K562 (cell line): Measurements from ENCODE around the gene C2orf72. TPM values are rescaled to one million over a fixed set of nuclear protein-coding genes. Genes with fewer than 3 reads are reported as not detected.

ENCODE experiments used
- ATAC-seq: fragments of 200-7000 bp; cut with Tn5 transposase; 3 replicates; pipeline ENCODE4 v1.9.1; 2020; ENCODE audit warnings: moderate library complexity
- BruUV-seq: library from RNA; stranded (reverse); fragments of 400-500 nt; replicated peaks from 2 replicates; lab custom pipeline; 2021; lab: Mats Ljungman, UMichigan
- CTCF ChIA-PET: fragments of 300-600 bp; formaldehyde crosslinking; extraction: SDS; loops from one replicate; lab custom pipeline; 2021; ENCODE audit warnings: low intra/inter-chr PET ratio; lab: Yijun Ruan, JAX
- POLR2A ChIA-PET: fragments of 300-600, 350-650 bp; sonication (Branson Sonifier 250); formaldehyde crosslinking; extraction: SDS; loops from one replicate; lab custom pipeline; 2021; ENCODE audit warnings: antibody characterized with exemption, inconsistent platforms; lab: Yijun Ruan, JAX
- DNase-seq, 4 experiments: peaks; one replicate each; pipeline versions ENCODE4 v3.0.0 to v3.0.0-alpha.2; 2011 to 2018; ENCODE audit warnings: low spot score in 3 of 4, mixed read lengths in 3 of 4; ENCODE audit errors: extremely low read depth in 1 of 4
- FAIRE-seq: peaks from 2 replicates; lab custom pipeline; 2011; peaks lifted over from hg19 to GRCh38; lab: Jason Lieb, UNC
- H2AFZ ChIP-seq: 2 replicates; pipeline ENCODE4 v1.6.0; 2011; ENCODE audit warnings: low read depth, low read length, control low read depth, inconsistent platforms
- H3K27ac ChIP-seq: fragments of 200-600 bp; 3 replicates; pipeline ENCODE4 v1.8.0; 2011; ENCODE audit warnings: low read depth, mild to moderate bottlenecking, control low read depth, inconsistent platforms, low read length, moderate library complexity, mixed read lengths; ENCODE audit errors: extremely low read depth
- H3K27me3 ChIP-seq, 2 experiments: fragments of 300-600 bp in 1 of 2; 2 replicates in 1 of 2; 3 replicates in 1 of 2; pipeline versions ENCODE4 v1.6.0 to v1.8.0; 2011; ENCODE audit warnings: inconsistent platforms in 2 of 2, low read length in 2 of 2, mild to moderate bottlenecking in 1 of 2, mixed read lengths in 1 of 2, moderate library complexity in 1 of 2; ENCODE audit not compliant: control insufficient read depth in 2 of 2, insufficient read depth in 2 of 2
- H3K36me3 ChIP-seq: fragments of 300-600 bp; 3 replicates; pipeline ENCODE4 v1.8.0; 2011; ENCODE audit warnings: mild to moderate bottlenecking, low read length, inconsistent platforms; ENCODE audit not compliant: control insufficient read depth, insufficient read depth
- H3K4me1 ChIP-seq, 2 experiments: fragments of 200-600 bp in 1 of 2; replicated peaks in 1 of 2; 2 replicates in 1 of 2; 3 replicates in 1 of 2; pipeline versions ENCODE4 v1.5.1 to v1.8.0; 2011; ENCODE audit warnings: inconsistent platforms in 2 of 2, low read length in 2 of 2, mild to moderate bottlenecking in 1 of 2, mixed read lengths in 1 of 2, moderate library complexity in 1 of 2; ENCODE audit not compliant: control insufficient read depth in 2 of 2, insufficient read depth in 2 of 2
- H3K4me2 ChIP-seq: 2 replicates; pipeline ENCODE4 v1.6.1; 2011; ENCODE audit warnings: low read length, control low read depth, inconsistent platforms, mixed read lengths; ENCODE audit not compliant: insufficient read depth
- H3K4me3 ChIP-seq: fragments of 200-600 bp; sonication (generic), shearing (Covaris generic); 2 replicates; pipeline ENCODE4 v1.5.1; 2016; ENCODE audit warnings: control low read depth, inconsistent platforms
- H3K79me2 ChIP-seq: fragments of 200-600 bp; 3 replicates; pipeline ENCODE4 v1.8.0; 2011; ENCODE audit warnings: low read length, inconsistent platforms; ENCODE audit not compliant: control insufficient read depth, insufficient read depth
- H3K9ac ChIP-seq, 2 experiments: 2 replicates each; pipeline versions ENCODE4 v1.6.0 to v1.6.1; 2011; ENCODE audit warnings: low read depth in 2 of 2, low read length in 2 of 2, control low read depth in 1 of 2, inconsistent platforms in 1 of 2, mild to moderate bottlenecking in 1 of 2, mixed read lengths in 1 of 2; ENCODE audit not compliant: insufficient read depth in 1 of 2
- H3K9me1 ChIP-seq: one replicate; pipeline ENCODE4 v1.6.0; 2011; ENCODE audit warnings: inconsistent platforms, mild to moderate bottlenecking, low read length, moderate library complexity; ENCODE audit not compliant: control insufficient read depth, insufficient read depth
- H3K9me3 ChIP-seq: replicated peaks from 2 replicates; pipeline ENCODE4 v1.5.1; 2011; ENCODE audit warnings: low read depth, low read length, inconsistent platforms; ENCODE audit not compliant: control insufficient read depth, insufficient read depth
- H4K20me1 ChIP-seq: replicated peaks from 2 replicates; pipeline ENCODE4 v1.6.1; 2011; ENCODE audit warnings: low read length, inconsistent platforms, mixed read lengths; ENCODE audit not compliant: control insufficient read depth, insufficient read depth
- ADNP ChIP-seq: fragments of 200-800 bp; sonication (Bioruptor generic); IDR thresholded peaks from 2 replicates; pipeline ENCODE4 v1.6.1; 2016; ENCODE audit warnings: missing genetic modification characterization, missing compliant biosample characterization
- AFF1 ChIP-seq, 2 experiments: fragments of 450-650 bp; IDR thresholded peaks; 2 replicates each; pipeline ENCODE4 v1.6.1; 2018; ENCODE audit warnings: mild to moderate bottlenecking in 2 of 2, low read depth in 1 of 2; ENCODE audit not compliant: partially characterized antibody in 2 of 2
- CBX2 ChIP-seq: fragments of 200-600 bp; sonication (generic); IDR thresholded peaks from one replicate; pipeline ENCODE4 v1.6.1; 2012; ENCODE audit warnings: mild to moderate bottlenecking, low read length, inconsistent platforms; ENCODE audit not compliant: insufficient read depth, poor library complexity, severe bottlenecking
- CEBPZ ChIP-seq: fragments of 150-350 bp; IDR thresholded peaks from 2 replicates; pipeline ENCODE4 v1.6.1; 2014; ENCODE audit warnings: low read depth, mild to moderate bottlenecking, low read length, borderline replicate concordance
- LCOR ChIP-seq: sonication (generic); formaldehyde crosslinking; IDR thresholded peaks from 2 replicates; pipeline ENCODE4 v1.8.0; 2022; ENCODE audit warnings: mild to moderate bottlenecking, missing genetic modification reagents
- RBM34 ChIP-seq: fragments of 200-400 bp; formaldehyde crosslinking; IDR thresholded peaks from 2 replicates; pipeline ENCODE4 v1.6.1; 2018; ENCODE audit warnings: low read length, borderline replicate concordance; ENCODE audit not compliant: insufficient read depth
- SAP30 ChIP-seq: fragments of 200-600 bp; sonication (generic); IDR thresholded peaks from 2 replicates; pipeline ENCODE4 v1.6.1; 2012; ENCODE audit warnings: borderline replicate concordance, low read depth, mild to moderate bottlenecking, moderate library complexity, low read length, control low read depth, inconsistent platforms; ENCODE audit not compliant: insufficient read depth, poor library complexity, severe bottlenecking
- SNAPC5 ChIP-seq: fragments of 250-450 bp; sonication (Bioruptor Pico); IDR thresholded peaks from 2 replicates; pipeline ENCODE4 v1.8.0; 2021; ENCODE audit warnings: moderate library complexity, mild to moderate bottlenecking, inconsistent platforms
- SP1 ChIP-seq: sonication (generic); formaldehyde crosslinking; IDR thresholded peaks from 2 replicates; pipeline ENCODE4 v1.8.1; 2022; ENCODE audit warnings: mild to moderate bottlenecking, missing genetic modification reagents
- TRIM24 ChIP-seq, 2 experiments: fragments of 450-650 bp; IDR thresholded peaks; 2 replicates each; pipeline ENCODE4 v1.6.1; 2016
- ZNF445 ChIP-seq: fragments of 250-450 bp; sonication (Bioruptor Pico); IDR thresholded peaks from 2 replicates; pipeline ENCODE4 v1.4.0; 2020; ENCODE audit warnings: low read depth, mild to moderate bottlenecking, moderate library complexity
- WGBS: fragments of 100-300 bp; shearing (Covaris generic); methylation state at CpG from one replicate; pipeline ENCODE4 v1.1.6; 2016; ENCODE audit warnings: low coverage, mixed read lengths; ENCODE audit not compliant: insufficient coverage; ENCODE audit errors: missing lambda C conversion rate; 5-methylcytosine and 5-hydroxymethylcytosine counted together
- in situ Hi-C: fragments of 300-500 bp; cut with MboI; formaldehyde crosslinking; loops from 4 replicates; pipeline ENCODE4 v1.15.0; 2018; ENCODE audit warnings: inconsistent platforms, mixed read lengths
- intact Hi-C: fragments of 100-400 bp; cut with micrococcal nuclease; formaldehyde crosslinking; loops from 2 replicates; pipeline ENCODE4 v1.14.2; 2022
- polyA plus RNA-seq, 8 experiments: library from polyadenylated mRNA; depleted of rRNA in 4 of 8; stranded (reverse) in 5 of 8; unstranded in 3 of 8; fragments of >200 nt; fragmentation: Nextera tagmentation in 2 of 8; fragmentation: Illumina TruSeq in 1 of 8; extraction: Ambion mirVana in 2 of 8; extraction: Trizol in 1 of 8; gene quantifications; 2 replicates each; pipeline versions ENCODE4 v1.2.1 to v1.2.3, GENCODE V29; 2011 to 2014; ENCODE audit warnings: inconsistent platforms in 1 of 8, missing spikeins in 1 of 8
- total RNA-seq, 7 experiments: library from RNA; depleted of rRNA in 6 of 7; stranded (reverse); fragments of >200 nt in 6 of 7; fragmentation: Illumina TruSeq in 2 of 7; extraction: Trizol in 2 of 7; gene quantifications; 2 replicates each; pipeline versions ENCODE4 v1.2.1 to v1.2.3, GENCODE V29; 2011 to 2021; ENCODE audit warnings: low replicate concordance in 1 of 7

The C2orf72 gene
- total and polyA plus RNA-seq, 9 of the 15 experiments (the other 6 are each of a cell fraction or from before 2014, with no cell fraction given) = 0.08 to 0.18 (median 0.11) TPM; not detected in 6

DNA sequence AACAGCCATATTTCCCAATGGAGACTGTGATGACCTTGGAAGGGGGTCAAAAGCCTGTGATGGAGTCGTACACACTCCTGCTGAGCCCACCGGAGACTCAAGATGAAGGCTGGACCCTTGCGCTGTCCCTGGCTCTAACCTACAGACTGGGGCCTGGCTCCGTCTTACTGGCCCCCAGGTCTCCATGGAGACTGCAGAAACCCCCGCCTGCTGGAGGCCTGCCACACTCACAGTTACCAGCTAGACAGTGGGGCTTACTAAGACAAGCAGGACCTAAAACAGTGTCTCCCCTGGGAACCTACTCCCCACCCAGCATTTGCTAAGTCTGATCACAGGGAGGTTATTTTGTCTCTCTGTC, 9.6 kb downstream of the C2orf72 start (continued):
- no peak for TF ChIP-seq CBX2

GRCh38 chr2:231047274-231047922, 10.1 kb downstream of the C2orf72 start:
- peaks cover 3 to 18% of the 10 kb centered on the region in 2 experiments; a peak in 3 of 5 replicates for H3K27me3 ChIP-seq
- no peak overlapping the region for H3K4me3 ChIP-seq
- H2AFZ ChIP-seq = no peak overlapping the region
- intact Hi-C loops = no loop called here
- ATAC-seq = no peak
- in situ Hi-C loops = no loop called here
- DNase-seq = no peak
- H3K36me3 ChIP-seq = no peaks in the 10 kb centered on the region
- H3K9me1 ChIP-seq = no peaks in the 10 kb centered on the region
- peaks cover 0 to 4% of the 10 kb centered on the region in 2 experiments; a peak in 2 of 5 replicates for H3K4me1 ChIP-seq
- H3K4me2 ChIP-seq = no peak overlapping the region
- CTCF ChIA-PET = no interaction called here
- FAIRE-seq = no peak
- H3K27ac ChIP-seq = no peak overlapping the region
- POLR2A ChIA-PET = no interaction called here
- H4K20me1 ChIP-seq = no peaks in the 10 kb centered on the region
- BruUV-seq = no TSS peak
- H3K9me3 ChIP-seq = no peaks in the 10 kb centered on the region
- WGBS = 3% methylated on average over 7 of the region's 8 CpGs
- no peaks in the 10 kb centered on the region for H3K79me2 ChIP-seq
- no peak overlapping the region for H3K9ac ChIP-seq
- TF ChIP-seq SAP30 = no peak
- TF ChIP-seq LCOR = no peak
- no peak for TF ChIP-seq SNAPC5 (CRISPR knock-in tag)
- TF ChIP-seq SP1 (CRISPR knock-in tag) = no peak
- TF ChIP-seq CEBPZ = no peak
- TF ChIP-seq ADNP (tag) = no peak
- no peak for TF ChIP-seq RBM34
- no peak for TF ChIP-seq ZNF445 (CRISPR knock-in tag)
- TF ChIP-seq AFF1 (IDR thresholded peaks at IDR 0.05; ENCODE audit: low read depth in 1 of 2, partially characterized antibody in 2 of 2) = no peak
- TF ChIP-seq TRIM24 (IDR thresholded peaks at IDR 0.05) = no peak
